Measurements from ENCODE around the gene SAMMSON.

SAMMSON gene

GRCh38 chr3:70090322-70090913, 90.9 kb downstream of the SAMMSON start:
- H3K36me3 Mint-ChIP-seq (ENCODE audit: low read depth) = no peaks in the 10 kb centered on the region

GRCh38 chr3:70094197-70094596, 94.7 kb downstream of the SAMMSON start:
- Mint-ChIP-seq H3K4me3 (no peak overlapping the region), H3K27ac (no peak overlapping the region), H3K27me3 (no peaks in the 10 kb centered on the region), H3K4me1 (ENCODE audit: low read depth) (no peaks in the 10 kb centered on the region), H3K9me3 (no peaks in the 10 kb centered on the region), H3K36me3 (ENCODE audit: low read depth) (no peaks in the 10 kb centered on the region)

More at GRCh38 chr3:70090322-70090913, 90.9 kb downstream of the SAMMSON start:
- H3K27ac Mint-ChIP-seq = no peak overlapping the region
- no peak overlapping the region for H3K4me3 Mint-ChIP-seq
- H3K9me3 Mint-ChIP-seq = no peaks in the 10 kb centered on the region
- no peaks in the 10 kb centered on the region for H3K4me1 Mint-ChIP-seq (ENCODE audit: low read depth)
- peaks cover 4% of the 10 kb centered on the region for H3K27me3 Mint-ChIP-seq

GRCh38 chr3:70095260-70095659, 95.7 kb downstream of the SAMMSON start:
- H3K27ac Mint-ChIP-seq = no peak overlapping the region
- H3K4me1 Mint-ChIP-seq (ENCODE audit: low read depth) = no peaks in the 10 kb centered on the region
- no peak overlapping the region for H3K4me3 Mint-ChIP-seq
- no peaks in the 10 kb centered on the region for H3K36me3 Mint-ChIP-seq (ENCODE audit: low read depth)
- no peaks in the 10 kb centered on the region for H3K9me3 Mint-ChIP-seq
- peaks cover 6% of the 10 kb centered on the region for H3K27me3 Mint-ChIP-seq

GRCh38 chr3:70096376-70097066, 97.0 kb downstream of the SAMMSON start:
- Mint-ChIP-seq H3K4me3 (no peak overlapping the region), H3K36me3 (ENCODE audit: low read depth) (no peaks in the 10 kb centered on the region), H3K27ac (no peak overlapping the region), H3K9me3 (no peaks in the 10 kb centered on the region), H3K27me3 (peaks cover 6% of the 10 kb centered on the region), H3K4me1 (ENCODE audit: low read depth) (no peaks in the 10 kb centered on the region)

GRCh38 chr3:70097084-70097483, 97.6 kb downstream of the SAMMSON start:
- no peaks in the 10 kb centered on the region for H3K4me1 Mint-ChIP-seq (ENCODE audit: low read depth)
- H3K27ac Mint-ChIP-seq = no peak overlapping the region
- peaks cover 6% of the 10 kb centered on the region for H3K27me3 Mint-ChIP-seq
- H3K9me3 Mint-ChIP-seq = no peaks in the 10 kb centered on the region
- H3K36me3 Mint-ChIP-seq (ENCODE audit: low read depth) = no peaks in the 10 kb centered on the region
- H3K4me3 Mint-ChIP-seq = no peak overlapping the region

GRCh38 chr3:70108072-70108471, 108.5 kb downstream of the SAMMSON start:
- Mint-ChIP-seq H3K4me3 (no peak overlapping the region), H3K9me3 (no peaks in the 10 kb centered on the region), H3K27ac (no peak overlapping the region), H3K27me3 (peaks cover 28% of the 10 kb centered on the region), H3K36me3 (ENCODE audit: low read depth) (no peaks in the 10 kb centered on the region), H3K4me1 (ENCODE audit: low read depth) (no peaks in the 10 kb centered on the region)

- no peak overlapping the region for H3K4me3 Mint-ChIP-seq
- no peak overlapping the region for H3K27ac Mint-ChIP-seq
- peaks cover 28% of the 10 kb centered on the region for H3K27me3 Mint-ChIP-seq
- no peaks in the 10 kb centered on the region for H3K36me3 Mint-ChIP-seq (ENCODE audit: low read depth)
- no peaks in the 10 kb centered on the region for H3K9me3 Mint-ChIP-seq
- no peaks in the 10 kb centered on the region for H3K4me1 Mint-ChIP-seq (ENCODE audit: low read depth)
These were observed 109.0 kb downstream of the SAMMSON start for GRCh38 chr3:70108546-70108945.

GRCh38 chr3:70110066-70110465, 110.5 kb downstream of the SAMMSON start:
- Mint-ChIP-seq H3K4me3 (no peak overlapping the region), H3K36me3 (ENCODE audit: low read depth) (no peaks in the 10 kb centered on the region), H3K27me3 (peaks cover 28% of the 10 kb centered on the region), H3K4me1 (ENCODE audit: low read depth) (no peaks in the 10 kb centered on the region), H3K9me3 (no peaks in the 10 kb centered on the region), H3K27ac (no peak overlapping the region)

- no peaks in the 10 kb centered on the region for H3K4me1 Mint-ChIP-seq (ENCODE audit: low read depth)
- H3K4me3 Mint-ChIP-seq = no peak overlapping the region
- no peaks in the 10 kb centered on the region for H3K9me3 Mint-ChIP-seq
- H3K36me3 Mint-ChIP-seq (ENCODE audit: low read depth) = no peaks in the 10 kb centered on the region
- no peak overlapping the region for H3K27ac Mint-ChIP-seq
- peaks cover 31% of the 10 kb centered on the region for H3K27me3 Mint-ChIP-seq
These were observed 111.9 kb downstream of the SAMMSON start for GRCh38 chr3:70111411-70111810.

GRCh38 chr3:70112751-70113150, 113.2 kb downstream of the SAMMSON start:
- no peaks in the 10 kb centered on the region for H3K36me3 Mint-ChIP-seq (ENCODE audit: low read depth)
- no peaks in the 10 kb centered on the region for H3K4me1 Mint-ChIP-seq (ENCODE audit: low read depth)
- H3K9me3 Mint-ChIP-seq = no peaks in the 10 kb centered on the region
- H3K27ac Mint-ChIP-seq = no peak overlapping the region
- H3K4me3 Mint-ChIP-seq = no peak overlapping the region
- peaks cover 34% of the 10 kb centered on the region for H3K27me3 Mint-ChIP-seq

- Mint-ChIP-seq H3K4me3 (no peak overlapping the region), H3K9me3 (no peaks in the 10 kb centered on the region), H3K27ac (no peak overlapping the region), H3K36me3 (ENCODE audit: low read depth) (no peaks in the 10 kb centered on the region), H3K27me3 (peaks cover 37% of the 10 kb centered on the region), H3K4me1 (ENCODE audit: low read depth) (no peaks in the 10 kb centered on the region)
These were observed 114.9 kb downstream of the SAMMSON start for GRCh38 chr3:70114431-70114830.

- H3K27ac Mint-ChIP-seq = no peak overlapping the region
- no peaks in the 10 kb centered on the region for H3K9me3 Mint-ChIP-seq
- H3K4me1 Mint-ChIP-seq (ENCODE audit: low read depth) = no peaks in the 10 kb centered on the region
- H3K27me3 Mint-ChIP-seq = peaks cover 18% of the 10 kb centered on the region
- no peaks in the 10 kb centered on the region for H3K36me3 Mint-ChIP-seq (ENCODE audit: low read depth)
- H3K4me3 Mint-ChIP-seq = no peak overlapping the region
These were observed 120.3 kb downstream of the SAMMSON start for GRCh38 chr3:70119879-70120278.
